GM20000 (cell line): Measurements from ENCODE around the gene DCLK3.

ENCODE experiments used
- DNase-seq: peaks from one replicate; pipeline ENCODE4 v3.0.0; 2012; ENCODE audit warnings: low spot score
- TF ChIP-seq, protein P1 (sequence below): IDR thresholded peaks from 2 replicates; pipeline ENCODE4 v1.5.1; 2012; ENCODE audit warnings: mild to moderate bottlenecking, control low read depth; ENCODE audit errors: extremely low read depth, missing control alignments

DCLK3 gene

DNA sequence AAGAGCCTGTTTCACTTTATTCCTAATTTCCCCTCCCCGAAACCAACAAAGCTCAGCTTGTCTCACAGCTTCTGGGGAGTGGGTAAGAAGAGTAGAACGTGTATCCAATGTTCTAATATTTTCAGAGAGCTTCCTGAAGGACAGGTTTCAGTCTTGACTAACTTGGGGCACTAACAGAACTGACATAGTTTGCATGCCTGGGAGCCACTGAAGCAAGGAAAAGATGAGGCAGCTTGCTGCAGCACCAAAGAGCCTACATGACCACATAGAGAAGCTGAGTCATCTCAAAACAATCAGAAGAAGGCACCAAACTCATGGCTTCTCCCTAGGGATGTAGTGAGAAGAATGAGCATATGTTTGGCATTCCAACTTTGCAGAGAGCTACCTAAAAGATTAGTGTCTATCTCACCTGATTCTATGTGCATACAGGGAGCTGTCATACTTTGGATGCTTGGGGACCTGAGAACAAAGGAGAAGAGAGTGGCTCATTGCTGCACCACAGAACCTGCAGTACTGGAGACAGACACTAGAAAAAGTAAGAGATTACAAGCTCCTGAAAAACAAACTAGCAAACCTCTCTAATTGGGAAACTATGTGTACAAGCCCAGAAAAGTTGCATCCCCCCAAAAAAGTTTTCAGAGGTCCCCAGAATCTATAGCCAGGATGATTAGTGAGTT is 86.9 kb downstream of the DCLK3 start:
- no peak for DNase-seq
- TF ChIP-seq, protein P1, sequence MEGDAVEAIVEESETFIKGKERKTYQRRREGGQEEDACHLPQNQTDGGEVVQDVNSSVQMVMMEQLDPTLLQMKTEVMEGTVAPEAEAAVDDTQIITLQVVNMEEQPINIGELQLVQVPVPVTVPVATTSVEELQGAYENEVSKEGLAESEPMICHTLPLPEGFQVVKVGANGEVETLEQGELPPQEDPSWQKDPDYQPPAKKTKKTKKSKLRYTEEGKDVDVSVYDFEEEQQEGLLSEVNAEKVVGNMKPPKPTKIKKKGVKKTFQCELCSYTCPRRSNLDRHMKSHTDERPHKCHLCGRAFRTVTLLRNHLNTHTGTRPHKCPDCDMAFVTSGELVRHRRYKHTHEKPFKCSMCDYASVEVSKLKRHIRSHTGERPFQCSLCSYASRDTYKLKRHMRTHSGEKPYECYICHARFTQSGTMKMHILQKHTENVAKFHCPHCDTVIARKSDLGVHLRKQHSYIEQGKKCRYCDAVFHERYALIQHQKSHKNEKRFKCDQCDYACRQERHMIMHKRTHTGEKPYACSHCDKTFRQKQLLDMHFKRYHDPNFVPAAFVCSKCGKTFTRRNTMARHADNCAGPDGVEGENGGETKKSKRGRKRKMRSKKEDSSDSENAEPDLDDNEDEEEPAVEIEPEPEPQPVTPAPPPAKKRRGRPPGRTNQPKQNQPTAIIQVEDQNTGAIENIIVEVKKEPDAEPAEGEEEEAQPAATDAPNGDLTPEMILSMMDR = no peak

DNA sequence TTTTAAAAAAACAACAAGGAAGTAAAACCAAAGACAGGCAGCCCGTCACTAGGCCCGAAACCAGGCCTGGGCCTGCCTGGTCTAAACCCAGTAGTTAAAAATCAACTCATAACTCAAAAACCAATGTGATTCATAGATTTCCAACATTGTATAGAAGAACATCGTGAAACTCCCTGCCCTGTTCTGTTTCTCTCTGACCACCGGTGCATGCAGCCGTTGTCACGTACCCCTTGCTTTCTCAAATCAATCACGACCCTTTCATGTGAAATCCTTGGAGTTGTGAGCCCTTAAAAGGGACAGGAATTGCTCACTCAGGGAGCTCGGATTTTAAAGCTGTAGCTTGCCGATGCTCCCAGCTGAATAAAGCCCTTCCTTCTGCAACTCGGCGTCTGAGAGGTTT is 89.5 kb downstream of the DCLK3 start:
- TF ChIP-seq, protein P1 = no peak
- no peak for DNase-seq

DNA sequence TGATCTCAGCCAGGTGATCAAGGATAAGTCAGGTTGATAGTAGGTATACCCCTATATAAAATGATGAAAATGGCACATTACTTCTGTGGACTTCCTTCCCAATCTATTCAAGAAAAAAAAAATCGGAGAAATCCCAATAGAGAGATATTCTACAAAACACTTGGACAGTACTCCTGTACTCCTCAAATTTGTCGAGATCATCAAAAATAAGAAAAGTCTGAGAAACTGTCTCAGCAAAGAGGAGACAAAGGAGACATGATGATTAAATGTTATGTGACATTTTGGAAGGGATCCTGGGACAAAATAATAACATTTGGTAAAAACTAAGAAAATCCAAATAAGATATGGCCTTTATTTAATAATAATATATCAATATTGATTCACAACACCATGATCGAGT is 94.6 kb downstream of the DCLK3 start:
- no peak for DNase-seq
- TF ChIP-seq, protein P1 = no peak

DNA sequence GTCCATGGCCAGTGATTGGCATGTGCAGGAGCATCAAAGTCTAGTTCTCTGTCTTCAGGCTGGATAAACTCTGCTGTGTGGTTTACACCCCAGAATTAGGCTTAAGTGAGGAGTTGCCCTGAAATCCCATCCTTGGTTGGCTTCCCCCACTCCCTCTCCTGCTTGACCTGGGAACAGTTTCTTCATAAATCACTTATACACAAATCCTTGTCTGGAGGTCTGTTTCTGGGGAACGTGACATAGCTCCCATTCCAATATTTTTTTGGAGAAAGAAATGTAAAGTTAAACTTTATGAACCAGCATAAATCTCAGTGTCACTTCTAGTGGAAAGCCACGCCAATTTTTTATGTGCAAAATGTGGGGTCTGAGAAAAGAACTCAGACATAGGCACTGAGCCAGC is 98.2 kb downstream of the DCLK3 start:
- no peak for DNase-seq
- TF ChIP-seq, protein P1 = no peak

DNA sequence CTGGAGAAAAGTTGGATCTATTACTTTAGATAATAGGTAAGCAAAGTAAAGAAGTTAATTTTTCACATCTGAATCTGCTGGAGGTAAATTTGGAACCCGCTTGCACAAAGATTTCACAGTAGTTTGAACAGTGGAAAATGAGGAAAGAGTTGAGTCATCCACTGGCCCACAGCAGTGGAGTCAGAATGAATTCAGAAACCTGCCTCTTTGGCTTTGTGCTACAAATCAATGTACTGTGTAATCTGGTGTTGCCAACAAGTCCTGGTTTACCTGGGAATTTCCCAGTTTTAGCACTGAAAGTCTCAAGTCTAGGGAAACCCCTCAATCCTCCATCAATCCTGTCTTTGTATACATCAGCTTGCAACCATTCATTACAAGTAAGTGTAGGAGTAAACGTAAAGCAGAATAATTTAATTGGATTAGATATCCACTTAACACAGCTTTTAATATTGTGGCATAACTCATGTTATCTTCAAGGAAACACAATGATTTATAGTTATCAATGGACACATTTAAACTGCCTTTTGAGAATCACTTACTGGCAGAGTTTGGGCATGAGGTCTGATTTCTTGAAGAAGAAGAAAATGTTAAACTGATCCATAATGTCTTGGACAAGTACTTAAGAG is 100.6 kb downstream of the DCLK3 start:
- DNase-seq = no peak
- TF ChIP-seq, protein P1 = no peak

DNA sequence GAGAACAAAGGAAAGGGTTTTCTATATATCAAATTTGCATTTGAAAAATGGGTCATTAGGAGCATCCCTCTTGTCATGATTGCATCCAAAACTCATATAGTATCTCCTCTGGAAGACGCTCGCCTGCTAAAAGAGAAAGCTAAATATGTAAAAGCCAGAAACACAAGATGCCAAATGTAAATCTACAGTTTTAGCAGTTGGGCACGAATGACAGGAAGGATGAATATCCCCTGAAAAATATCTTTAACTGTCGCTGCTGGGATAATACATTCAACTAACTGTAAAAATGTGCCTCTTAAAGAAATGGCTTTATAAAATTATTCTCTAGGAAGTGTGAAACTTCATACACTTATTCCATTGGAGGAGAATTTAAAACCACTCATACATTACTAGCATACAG is 101.7 kb downstream of the DCLK3 start:
- no peak for DNase-seq
- TF ChIP-seq, protein P1 = no peak
